Duodenal mucosa (tissue), 2 donors: ENCODE data around the gene MBD4.
"Not testable (repeated sequence)": the region's sequence is repeated elsewhere in the genome, so short reads cannot be mapped to it uniquely, and the experiment has no call there.

Experiments used
- H3K27ac ChIP-seq: one replicate; pipeline ENCODE4 v1.7.0; 2013; ENCODE audit warnings: low read depth, low read length
- H3K27me3 ChIP-seq, 2 donors: one replicate each; pipeline ENCODE4 v1.7.0; 2013; ENCODE audit warnings: low read length in 2 of 2, control low read depth in 1 of 2; ENCODE audit not compliant: insufficient read depth in 2 of 2, control insufficient read depth in 1 of 2
- H3K36me3 ChIP-seq, 2 donors: one replicate each; pipeline ENCODE4 v1.7.0; 2013; ENCODE audit warnings: low read length in 2 of 2, control low read depth in 1 of 2; ENCODE audit not compliant: insufficient read depth in 2 of 2, control insufficient read depth in 1 of 2
- H3K4me1 ChIP-seq, 2 donors: one replicate each; pipeline ENCODE4 v1.7.0; 2013; ENCODE audit warnings: low read length in 2 of 2, control low read depth in 1 of 2; ENCODE audit not compliant: insufficient read depth in 2 of 2, control insufficient read depth in 1 of 2
- H3K4me3 ChIP-seq, 2 donors: one replicate each; pipeline ENCODE4 v1.7.0; 2013; ENCODE audit warnings: low read length in 2 of 2, low read depth in 1 of 2
- H3K9ac ChIP-seq, 2 donors: one replicate each; pipeline ENCODE4 v1.7.0; 2013; ENCODE audit warnings: low read length in 2 of 2, low read depth in 1 of 2
- H3K9me3 ChIP-seq, 2 donors: one replicate each; pipeline ENCODE4 v1.7.0; 2013; ENCODE audit warnings: low read length in 2 of 2, control low read depth in 1 of 2; ENCODE audit not compliant: control insufficient read depth in 1 of 2

MBD4 gene

GRCh38 chr3:129439817-129440617, at the start of gene MBD4, which contains the start of gene IFT122:
MBD4 (minus strand) TSS chr3:129439948; CDS start chr3:129439833, 115 bp downstream.
IFT122 (plus strand) TSS chr3:129440224; CDS start chr3:129440331, 107 bp downstream.
- Histone ChIP-seq H3K27me3 (no peaks in the 10 kb centered on the region), H3K9ac (peak within 1 kb of the TSS; percentile 94 to 99), H3K4me1 (peaks cover 16 to 33% of the 10 kb centered on the region in 2 donors), H3K9me3 (no peaks in the 10 kb centered on the region), H3K4me3 (peak within 1 kb of the TSS; percentile 97 to 99), H3K27ac (peak within 1 kb of the TSS; percentile 93), H3K36me3 (peaks cover 0 to 6% of the 10 kb centered on the region in 2 donors)

GRCh38 chr3:129489258-129489657, 49.5 kb upstream of the MBD4 start:
- not testable (repeated sequence) for H3K9ac ChIP-seq, H3K27ac ChIP-seq, H3K9me3 ChIP-seq, H3K27me3 ChIP-seq, H3K4me3 ChIP-seq, H3K4me1 ChIP-seq
- H3K36me3 ChIP-seq = peaks cover 5 to 24% of the 10 kb centered on the region in 2 donors

GRCh38 chr3:129487868-129488335, 48.2 kb upstream of the MBD4 start:
- H3K9me3 ChIP-seq, H3K27me3 ChIP-seq, H3K4me3 ChIP-seq, H3K4me1 ChIP-seq, H3K9ac ChIP-seq, H3K27ac ChIP-seq: not testable (repeated sequence)
- H3K36me3 ChIP-seq = peaks cover 0 to 14% of the 10 kb centered on the region in 2 donors

- Histone ChIP-seq H3K27me3 (no peaks in the 10 kb centered on the region), H3K9me3 (no peaks in the 10 kb centered on the region), H3K36me3 (peaks cover 0 to 13% of the 10 kb centered on the region in 2 donors), H3K4me3 (no peak overlapping the region), H3K9ac (no peak overlapping the region), H3K27ac (no peak overlapping the region), H3K4me1 (peaks cover 0 to 1% of the 10 kb centered on the region in 2 donors)
Measured at GRCh38 chr3:129487183-129487867, 47.6 kb upstream of the MBD4 start.

- no peak overlapping the region for H3K9ac ChIP-seq
- peaks cover 3 to 6% of the 10 kb centered on the region in 2 donors for H3K4me1 ChIP-seq
- H3K36me3 ChIP-seq = peaks cover 0 to 11% of the 10 kb centered on the region in 2 donors
- H3K27ac ChIP-seq = no peak overlapping the region
- no peaks in the 10 kb centered on the region for H3K9me3 ChIP-seq
- no peaks in the 10 kb centered on the region for H3K27me3 ChIP-seq
- H3K4me3 ChIP-seq = no peak overlapping the region
Measured at GRCh38 chr3:129486664-129487035, 46.9 kb upstream of the MBD4 start.

- Histone ChIP-seq H3K9ac (no peak overlapping the region), H3K9me3 (no peaks in the 10 kb centered on the region), H3K27ac (peak overlapping the region; percentile 36)
Measured at GRCh38 chr3:129485721-129486663, 46.2 kb upstream of the MBD4 start.

GRCh38 chr3:129485146-129485545, 45.4 kb upstream of the MBD4 start:
- H3K4me3 ChIP-seq, H3K9me3 ChIP-seq, H3K9ac ChIP-seq, H3K27me3 ChIP-seq, H3K27ac ChIP-seq, H3K4me1 ChIP-seq: not testable (repeated sequence)
- H3K36me3 ChIP-seq = peaks cover 0 to 16% of the 10 kb centered on the region in 2 donors

More at GRCh38 chr3:129485721-129486663, 46.2 kb upstream of the MBD4 start:
- Histone ChIP-seq H3K36me3 (peaks cover 0 to 11% of the 10 kb centered on the region in 2 donors), H3K4me3 (no peak overlapping the region), H3K27me3 (no peaks in the 10 kb centered on the region), H3K4me1 (peaks cover 3 to 6% of the 10 kb centered on the region in 2 donors)

- no peak overlapping the region for H3K4me3 ChIP-seq
- peaks cover 0 to 23% of the 10 kb centered on the region in 2 donors for H3K36me3 ChIP-seq
- peaks cover 3 to 6% of the 10 kb centered on the region in 2 donors for H3K4me1 ChIP-seq
- H3K9me3 ChIP-seq = no peaks in the 10 kb centered on the region
- no peak overlapping the region for H3K9ac ChIP-seq
- no peak overlapping the region for H3K27ac ChIP-seq
- H3K27me3 ChIP-seq = no peaks in the 10 kb centered on the region
Measured at GRCh38 chr3:129483870-129484269, 44.1 kb upstream of the MBD4 start.

- no peaks in the 10 kb centered on the region for H3K9me3 ChIP-seq
- H3K27ac ChIP-seq = no peak overlapping the region
- no peak overlapping the region for H3K9ac ChIP-seq
- no peaks in the 10 kb centered on the region for H3K27me3 ChIP-seq
- no peak overlapping the region for H3K4me3 ChIP-seq
- peaks cover 0 to 26% of the 10 kb centered on the region in 2 donors for H3K36me3 ChIP-seq
- peaks cover 3 to 6% of the 10 kb centered on the region in 2 donors for H3K4me1 ChIP-seq
Measured at GRCh38 chr3:129482721-129483120, 43.0 kb upstream of the MBD4 start.
